Panc1 (cell line): ENCODE measurements around the gene PRDM10. TPM values are rescaled to one million over a fixed set of nuclear protein-coding genes. Genes with fewer than 3 reads are reported as not detected.

Experiments
- ATAC-seq: fragments of 200-7000 bp; cut with Tn5 transposase; 2 replicates; pipeline ENCODE4 v1.9.1; 2020; ENCODE audit warnings: mild to moderate bottlenecking, moderate library complexity
- BruUV-seq: library from RNA; stranded (reverse); fragments of 400-500 nt; replicated peaks from 2 replicates; lab custom pipeline; 2021; lab: Mats Ljungman, UMichigan
- CTCF ChIA-PET: fragments of 300-600 bp; sonication (Branson Sonifier 250); formaldehyde crosslinking; loops from one replicate; lab custom pipeline; 2022; ENCODE audit warnings: antibody characterized with exemption; lab: Charles Lee
- POLR2A ChIA-PET: fragments of 300-600 bp; sonication (Branson Sonifier 250); formaldehyde crosslinking; loops from one replicate; lab custom pipeline; 2022; ENCODE audit warnings: antibody characterized with exemption; lab: Charles Lee
- DNase-seq: peaks from one replicate; pipeline ENCODE4 v3.0.0-alpha.2; 2010; ENCODE audit warnings: low read depth, low spot score
- H3K27ac ChIP-seq: 2 replicates; pipeline ENCODE4 v1.5.1; 2011; ENCODE audit warnings: mild to moderate bottlenecking, low read length, inconsistent platforms
- H3K27me3 ChIP-seq: fragments of 200-500 bp; sonication (Bioruptor generic); 2 replicates; pipeline ENCODE4 v1.6.0; 2014; ENCODE audit warnings: low read length, inconsistent platforms; ENCODE audit not compliant: control insufficient read depth, insufficient read depth
- H3K36me3 ChIP-seq: fragments of 200-500 bp; sonication (Bioruptor generic); 2 replicates; pipeline ENCODE4 v1.5.1; 2014; ENCODE audit warnings: inconsistent platforms, mild to moderate bottlenecking, low read length, moderate library complexity; ENCODE audit not compliant: control insufficient read depth, insufficient read depth
- H3K4me1 ChIP-seq: 2 replicates; pipeline ENCODE4 v1.5.1; 2011; ENCODE audit warnings: inconsistent platforms, mild to moderate bottlenecking, low read length, moderate library complexity; ENCODE audit not compliant: control insufficient read depth, insufficient read depth
- H3K4me3 ChIP-seq, 2 experiments: 2 replicates each; pipeline ENCODE4 v1.5.1; 2011 to 2012; ENCODE audit warnings: low read depth in 2 of 2, low read length in 2 of 2, mild to moderate bottlenecking in 2 of 2, inconsistent platforms in 1 of 2, moderate library complexity in 1 of 2
- H3K9me3 ChIP-seq: fragments of 200-500 bp; sonication (Bioruptor generic); 2 replicates; pipeline ENCODE4 v1.5.1; 2014; ENCODE audit warnings: low read depth, mild to moderate bottlenecking, inconsistent platforms, low read length, moderate library complexity; ENCODE audit not compliant: control insufficient read depth, insufficient read depth
- POLR2AphosphoS5 ChIP-seq: IDR thresholded peaks from 2 replicates; pipeline ENCODE4 v1.6.1; 2012; ENCODE audit warnings: mild to moderate bottlenecking, low read depth, low read length, moderate library complexity
- REST ChIP-seq, 2 experiments: IDR thresholded peaks; 2 replicates each; pipeline ENCODE4 v1.6.1; 2011 to 2012; ENCODE audit warnings: low read depth in 2 of 2, control low read depth in 1 of 2, low read length in 1 of 2, mild to moderate bottlenecking in 1 of 2, moderate library complexity in 1 of 2; ENCODE audit not compliant: insufficient read depth in 1 of 2
- SIN3A ChIP-seq: IDR thresholded peaks from 2 replicates; pipeline ENCODE4 v1.6.1; 2012; ENCODE audit warnings: low read depth, mild to moderate bottlenecking, low read length, moderate library complexity, borderline replicate concordance; ENCODE audit not compliant: insufficient read depth
- TCF7L2 ChIP-seq: IDR thresholded peaks from 2 replicates; pipeline ENCODE4 v1.6.1; 2011; ENCODE audit warnings: mild to moderate bottlenecking, low read depth, low read length, inconsistent platforms
- in situ Hi-C: cut with HindIII; loops from 2 replicates; pipeline ENCODE4 v1.10.0; 2016; ENCODE audit warnings: low sequenced_read_pairs, low pct_unique_long_range_greater_than_20kb
- intact Hi-C: fragments of 100-400 bp; cut with micrococcal nuclease; formaldehyde crosslinking; loops from one replicate; pipeline ENCODE4 v1.10.0; 2022; ENCODE audit not compliant: unreplicated experiment
- total RNA-seq: library from RNA; stranded (reverse); gene quantifications from one replicate; pipeline ENCODE4 v1.2.1, GENCODE V29; 2021; ENCODE audit not compliant: unreplicated experiment
- TF ChIP-seq, protein P1 (sequence below): fragments of 450-650 bp; IDR thresholded peaks from 2 replicates; pipeline ENCODE4 v1.5.1; 2017; ENCODE audit warnings: mild to moderate bottlenecking

Gene PRDM10
- total RNA-seq, 1 experiment from 2014 or later = 12.5 TPM

DNA sequence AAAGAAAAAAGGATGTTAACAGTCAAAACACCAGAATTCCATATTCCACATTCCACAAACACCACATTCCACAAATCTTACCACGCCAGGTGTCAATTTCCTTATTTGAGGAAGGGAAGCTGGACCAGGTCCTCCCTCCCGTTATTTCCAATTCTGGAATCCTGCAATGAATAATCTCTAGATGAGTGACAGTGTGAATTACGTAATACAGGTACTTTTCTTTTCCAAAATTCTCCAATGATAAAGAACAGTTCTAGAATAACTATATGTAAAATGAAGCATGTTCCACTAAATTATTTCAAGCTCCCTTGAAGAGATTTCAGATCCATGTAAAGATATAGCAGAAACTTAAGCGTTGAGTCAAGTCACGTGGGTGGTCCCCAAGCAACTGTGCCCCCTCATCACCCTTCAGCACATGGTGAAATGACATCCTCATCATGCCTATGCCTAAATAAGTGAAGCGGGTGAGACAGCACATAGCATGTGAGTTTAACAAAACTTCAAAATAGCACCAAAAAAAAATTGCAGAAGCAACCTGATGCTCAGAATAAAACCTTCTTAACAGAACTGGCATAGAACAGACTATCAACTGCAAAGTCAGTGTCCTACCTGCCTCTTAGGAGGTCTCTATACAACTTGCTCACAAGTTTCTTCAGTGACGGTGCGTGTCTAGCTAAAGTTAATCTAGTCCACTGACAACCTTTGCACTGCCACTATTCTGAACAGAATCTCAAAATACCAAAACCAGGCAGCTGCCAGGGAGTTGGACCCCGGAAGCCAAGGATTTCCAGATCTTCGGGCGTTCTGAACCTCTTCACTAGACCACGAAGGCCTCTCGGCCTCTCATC is 108.1 kb downstream of the PRDM10 start:
- no peak for TF ChIP-seq TCF7L2
- no peak for TF ChIP-seq REST (IDR thresholded peaks at IDR 0.05; ENCODE audit: insufficient read depth in 1 of 2, low read depth in 2 of 2, low read length in 1 of 2)
- no peak for TF ChIP-seq POLR2AphosphoS5
- TF ChIP-seq SIN3A = 0 out of 2 replicates have a peak, but pooled peaks have one; percentile 13
- TF ChIP-seq, protein P1, sequence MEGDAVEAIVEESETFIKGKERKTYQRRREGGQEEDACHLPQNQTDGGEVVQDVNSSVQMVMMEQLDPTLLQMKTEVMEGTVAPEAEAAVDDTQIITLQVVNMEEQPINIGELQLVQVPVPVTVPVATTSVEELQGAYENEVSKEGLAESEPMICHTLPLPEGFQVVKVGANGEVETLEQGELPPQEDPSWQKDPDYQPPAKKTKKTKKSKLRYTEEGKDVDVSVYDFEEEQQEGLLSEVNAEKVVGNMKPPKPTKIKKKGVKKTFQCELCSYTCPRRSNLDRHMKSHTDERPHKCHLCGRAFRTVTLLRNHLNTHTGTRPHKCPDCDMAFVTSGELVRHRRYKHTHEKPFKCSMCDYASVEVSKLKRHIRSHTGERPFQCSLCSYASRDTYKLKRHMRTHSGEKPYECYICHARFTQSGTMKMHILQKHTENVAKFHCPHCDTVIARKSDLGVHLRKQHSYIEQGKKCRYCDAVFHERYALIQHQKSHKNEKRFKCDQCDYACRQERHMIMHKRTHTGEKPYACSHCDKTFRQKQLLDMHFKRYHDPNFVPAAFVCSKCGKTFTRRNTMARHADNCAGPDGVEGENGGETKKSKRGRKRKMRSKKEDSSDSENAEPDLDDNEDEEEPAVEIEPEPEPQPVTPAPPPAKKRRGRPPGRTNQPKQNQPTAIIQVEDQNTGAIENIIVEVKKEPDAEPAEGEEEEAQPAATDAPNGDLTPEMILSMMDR = no peak
- Histone ChIP-seq H3K27ac (peak overlapping the region; percentile 86), H3K36me3 (peaks cover 15% of the 10 kb centered on the region), H3K4me1 (peaks cover 14% of the 10 kb centered on the region), H3K4me3 (peak overlapping the region; percentile 81 to 98), H3K9me3 (no peaks in the 10 kb centered on the region), H3K27me3 (no peaks in the 10 kb centered on the region)
- CTCF ChIA-PET = interaction anchor here (0.5 kb wide), 1 partner anchor 97 kb away, joined by 3 read pairs; no protein-coding TSS in a partner anchor
- DNase-seq (no peak), ATAC-seq (peak; percentile 10)
- in situ Hi-C loops (no loop called here), intact Hi-C loops (no loop called here)
- POLR2A ChIA-PET = no interaction called here
- no TSS peak for BruUV-seq

- ChIA-PET POLR2A (interaction anchor here (0.6 kb wide), 1 partner anchor 265 kb away, joined by 4 read pairs; no protein-coding TSS in a partner anchor), CTCF (no interaction called here)
- peaks cover 48% of the 10 kb centered on the region for H3K36me3 ChIP-seq
- H3K27me3 ChIP-seq = no peaks in the 10 kb centered on the region
- DNase-seq (no peak), ATAC-seq (no peak)
- TF ChIP-seq POLR2AphosphoS5 (no peak), TCF7L2 (no peak), SIN3A (no peak), REST (IDR thresholded peaks at IDR 0.05; ENCODE audit: insufficient read depth in 1 of 2, low read depth in 2 of 2, low read length in 1 of 2) (no peak)
- TF ChIP-seq, protein P1 = no peak
- intact Hi-C loops = no loop called here
- in situ Hi-C loops = no loop called here
- H3K9me3 ChIP-seq = no peaks in the 10 kb centered on the region
- H3K4me1 ChIP-seq = no peaks in the 10 kb centered on the region
- H3K27ac ChIP-seq = no peak overlapping the region
- H3K4me3 ChIP-seq = no peak overlapping the region
- BruUV-seq = no TSS peak
These were observed 114.2 kb downstream of the PRDM10 start for GRCh38 chr11:129888451-129888850.
